GM21447 (cell line): ENCODE measurements around the gene WFS1.

Experiments
- ATAC-seq: cut with Tn5 transposase; IDR thresholded peaks from one replicate; pipeline ENCODE4 v1.9.1; 2021; ENCODE audit not compliant: unreplicated experiment

The WFS1 gene

GRCh38 chr4:6296026-6296425 is 26.4 kb downstream of the WFS1 start:
- ATAC-seq, result no peak

GRCh38 chr4:6297266-6297815 is 27.7 kb downstream of the WFS1 start:
- ATAC-seq, result no peak

- ATAC-seq, result no peak
Measured at GRCh38 chr4:6298035-6298434, 28.4 kb downstream of the WFS1 start.

DNA sequence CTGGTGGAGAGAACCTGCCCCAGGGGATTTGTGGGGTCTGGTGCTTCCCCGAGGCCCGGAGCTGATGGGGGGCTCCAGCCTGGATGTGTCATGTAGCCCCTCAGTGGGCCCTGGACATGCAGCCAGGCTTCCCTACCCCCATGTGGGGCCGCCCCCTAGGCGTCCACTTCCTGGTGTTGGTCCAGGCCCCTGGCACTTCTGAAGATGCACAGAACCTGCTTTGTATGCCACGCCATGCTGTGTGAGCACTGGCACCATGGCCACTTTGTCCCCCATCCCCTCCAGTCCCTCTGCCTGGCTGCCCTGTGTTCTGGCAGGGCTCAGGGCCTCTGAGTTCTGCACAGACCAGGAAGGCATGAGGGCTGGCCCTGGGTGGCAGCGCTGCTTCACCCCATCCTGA is 29.2 kb downstream of the WFS1 start:
- ATAC-seq, result no peak

DNA sequence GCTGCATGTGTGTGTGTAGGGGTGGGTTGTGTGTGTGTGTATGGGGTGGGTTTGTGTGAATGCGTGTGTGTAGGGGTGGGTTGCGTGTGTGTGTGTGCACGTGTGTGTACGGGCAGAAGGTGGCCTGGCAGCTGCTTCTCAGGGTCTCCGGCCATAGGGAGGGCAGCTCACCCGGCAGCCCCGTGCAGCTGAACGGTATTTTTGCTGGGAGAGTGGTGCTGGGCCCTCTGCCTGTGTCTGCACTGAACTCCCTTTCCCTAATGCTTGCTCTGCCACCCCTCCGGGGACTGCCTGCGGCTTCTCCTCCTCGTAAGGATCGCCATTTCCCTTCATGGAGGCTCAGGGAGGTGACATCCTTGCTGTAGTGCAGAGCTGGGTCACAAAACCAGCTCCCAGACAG is 30.2 kb downstream of the WFS1 start:
- ATAC-seq, result no peak

GRCh38 chr4:6300359-6300758 is 30.7 kb downstream of the WFS1 start:
- ATAC-seq, result no peak

DNA sequence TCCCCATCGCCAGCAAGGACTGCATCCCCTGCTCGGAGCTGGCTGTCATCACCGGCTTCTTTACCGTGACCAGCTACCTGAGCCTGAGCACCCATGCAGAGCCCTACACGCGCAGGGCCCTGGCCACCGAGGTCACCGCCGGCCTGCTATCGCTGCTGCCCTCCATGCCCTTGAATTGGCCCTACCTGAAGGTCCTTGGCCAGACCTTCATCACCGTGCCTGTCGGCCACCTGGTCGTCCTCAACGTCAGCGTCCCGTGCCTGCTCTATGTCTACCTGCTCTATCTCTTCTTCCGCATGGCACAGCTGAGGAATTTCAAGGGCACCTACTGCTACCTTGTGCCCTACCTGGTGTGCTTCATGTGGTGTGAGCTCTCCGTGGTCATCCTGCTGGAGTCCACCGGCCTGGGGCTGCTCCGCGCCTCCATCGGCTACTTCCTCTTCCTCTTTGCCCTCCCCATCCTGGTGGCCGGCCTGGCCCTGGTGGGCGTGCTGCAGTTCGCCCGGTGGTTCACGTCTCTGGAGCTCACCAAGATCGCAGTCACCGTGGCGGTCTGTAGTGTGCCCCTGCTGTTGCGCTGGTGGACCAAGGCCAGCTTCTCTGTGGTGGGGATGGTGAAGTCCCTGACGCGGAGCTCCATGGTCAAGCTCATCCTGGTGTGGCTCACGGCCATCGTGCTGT is 31.5 kb downstream of the WFS1 start:
- ATAC-seq, result no peak

DNA sequence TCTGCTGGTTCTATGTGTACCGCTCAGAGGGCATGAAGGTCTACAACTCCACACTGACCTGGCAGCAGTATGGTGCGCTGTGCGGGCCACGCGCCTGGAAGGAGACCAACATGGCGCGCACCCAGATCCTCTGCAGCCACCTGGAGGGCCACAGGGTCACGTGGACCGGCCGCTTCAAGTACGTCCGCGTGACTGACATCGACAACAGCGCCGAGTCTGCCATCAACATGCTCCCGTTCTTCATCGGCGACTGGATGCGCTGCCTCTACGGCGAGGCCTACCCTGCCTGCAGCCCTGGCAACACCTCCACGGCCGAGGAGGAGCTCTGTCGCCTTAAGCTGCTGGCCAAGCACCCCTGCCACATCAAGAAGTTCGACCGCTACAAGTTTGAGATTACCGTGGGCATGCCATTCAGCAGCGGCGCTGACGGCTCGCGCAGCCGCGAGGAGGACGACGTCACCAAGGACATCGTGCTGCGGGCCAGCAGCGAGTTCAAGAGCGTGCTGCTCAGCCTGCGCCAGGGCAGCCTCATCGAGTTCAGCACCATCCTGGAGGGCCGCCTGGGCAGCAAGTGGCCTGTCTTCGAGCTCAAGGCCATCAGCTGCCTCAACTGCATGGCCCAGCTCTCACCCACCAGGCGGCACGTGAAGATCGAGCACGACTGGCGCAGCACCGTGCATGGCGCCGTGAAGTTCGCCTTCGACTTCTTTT is 32.2 kb downstream of the WFS1 start:
- no peak for ATAC-seq

DNA sequence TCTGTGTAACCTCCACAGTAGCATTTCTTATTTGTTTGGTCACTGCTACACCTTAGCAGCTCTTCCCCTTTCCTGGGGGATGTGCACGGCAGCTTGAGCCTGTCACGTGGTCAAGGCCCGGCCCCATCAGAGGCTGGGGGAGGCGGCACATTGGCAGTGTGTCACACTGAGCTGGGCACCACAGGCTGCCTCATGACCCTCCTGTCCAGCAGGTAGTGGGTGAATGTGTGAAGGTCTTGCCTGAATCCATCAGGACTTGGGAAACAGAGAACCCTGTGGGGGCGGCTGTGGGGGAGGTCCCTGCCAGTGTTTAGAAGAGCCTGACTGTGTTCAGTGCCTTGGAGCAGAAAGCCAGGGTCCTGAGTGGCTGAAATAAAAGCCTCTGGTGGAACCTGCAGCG is 33.2 kb downstream of the WFS1 start:
- no peak for ATAC-seq

- ATAC-seq, result no peak
Measured at GRCh38 chr4:6303943-6304342, 34.3 kb downstream of the WFS1 start.

DNA sequence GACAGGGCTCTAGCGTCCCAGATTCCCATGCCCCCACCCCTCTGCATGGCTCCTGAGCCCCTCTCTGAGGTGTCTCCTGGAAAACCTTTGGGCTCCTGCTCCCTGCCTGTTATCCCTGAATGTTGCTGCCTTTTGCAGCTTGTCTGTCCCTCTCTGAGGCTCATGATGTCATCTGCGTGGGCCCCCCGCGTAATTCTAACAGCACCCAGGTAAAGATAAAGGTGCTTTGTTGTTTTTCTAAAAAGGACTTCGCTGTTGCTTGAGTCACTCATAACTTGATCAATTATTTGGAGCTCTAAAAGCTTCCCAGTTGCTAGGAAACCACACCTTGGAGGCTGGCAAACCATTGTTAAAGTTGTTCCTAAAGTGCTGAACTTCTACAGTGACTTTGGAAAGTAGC is 36.6 kb downstream of the WFS1 start:
- no peak for ATAC-seq

- no peak for ATAC-seq
Measured at GRCh38 chr4:6307230-6307629, 37.6 kb downstream of the WFS1 start.

DNA sequence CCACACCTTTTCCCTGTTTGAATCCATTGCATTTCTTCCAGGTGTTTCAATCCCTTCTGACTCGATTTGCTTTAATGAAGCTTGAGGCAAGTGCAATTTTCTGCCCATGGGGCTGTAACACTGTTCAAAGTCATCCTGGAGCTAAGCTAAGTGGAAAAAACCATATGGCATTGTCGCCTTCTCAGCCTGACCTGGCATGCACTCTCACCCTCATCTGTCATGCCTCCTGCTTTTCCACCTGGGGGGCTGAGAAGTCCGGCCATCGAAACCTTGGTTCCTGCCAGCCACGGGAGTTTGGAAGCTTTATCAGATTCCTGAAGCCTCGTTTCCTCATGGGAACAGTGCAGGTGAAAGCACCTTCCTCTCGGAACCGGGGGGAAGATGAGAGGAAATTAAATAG is 38.2 kb downstream of the WFS1 start:
- ATAC-seq, result no peak

- no peak for ATAC-seq
Measured at GRCh38 chr4:6308899-6309643, 39.4 kb downstream of the WFS1 start.

DNA sequence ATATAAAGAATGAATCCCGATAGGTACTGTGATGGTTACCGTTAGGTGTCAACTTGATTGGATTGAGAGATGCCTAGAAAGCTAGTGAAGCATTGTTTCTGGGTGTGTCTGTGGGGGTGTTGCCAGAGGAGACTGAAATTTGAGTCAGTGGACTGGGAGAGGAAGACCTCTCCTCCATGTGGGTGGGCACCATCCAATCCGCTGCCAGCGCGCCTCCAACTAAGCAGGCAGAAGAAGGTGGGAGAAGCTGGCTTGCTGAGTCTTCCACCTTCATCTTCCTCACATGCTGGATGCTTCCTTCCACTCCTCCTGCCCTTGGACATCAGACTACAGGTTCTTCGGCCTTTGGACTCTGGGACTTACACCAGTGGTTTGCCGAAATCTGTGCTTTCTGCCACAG is 40.1 kb downstream of the WFS1 start:
- ATAC-seq, result no peak

GRCh38 chr4:6313216-6313615 is 43.6 kb downstream of the WFS1 start:
- ATAC-seq, result no peak

- no peak for ATAC-seq
Measured at GRCh38 chr4:6316461-6317003, 46.9 kb downstream of the WFS1 start.

DNA sequence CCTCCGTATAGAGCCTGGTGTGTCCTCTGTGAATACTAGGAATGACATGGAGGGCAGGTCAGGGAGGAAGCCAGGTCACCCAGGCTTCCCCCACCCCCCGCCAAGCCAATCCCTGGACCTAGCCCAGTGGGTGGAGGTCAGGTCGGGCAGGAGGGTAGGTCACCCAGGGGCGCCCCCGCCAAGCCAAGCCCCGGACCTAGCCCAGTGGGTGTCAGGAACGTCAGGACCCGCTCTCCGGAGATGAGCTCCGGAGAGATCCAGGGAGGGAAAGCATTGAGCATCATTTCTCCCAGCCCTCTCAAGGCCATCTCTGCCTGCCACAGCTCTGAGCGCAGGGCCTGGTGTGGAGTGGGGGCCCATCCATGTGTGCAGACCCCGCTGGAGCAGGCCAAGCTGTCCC is 48.6 kb downstream of the WFS1 start:
- no peak for ATAC-seq

- no peak for ATAC-seq
Measured at GRCh38 chr4:6319530-6320150, 50.0 kb downstream of the WFS1 start.

- ATAC-seq, result no peak
Measured at GRCh38 chr4:6320663-6321062, 51.0 kb downstream of the WFS1 start.

GRCh38 chr4:6321361-6321760 is 51.7 kb downstream of the WFS1 start:
- ATAC-seq, result no peak
